Astrocyte (in vitro differentiated cells and primary cell): Measurements from ENCODE around the gene PDZD11.

Source experiments
- CTCF ChIP-seq: IDR thresholded peaks from 2 replicates; pipeline ENCODE4 v1.5.1; 2011; ENCODE audit warnings: low read depth, mild to moderate bottlenecking, inconsistent platforms, low read length, moderate library complexity; ENCODE audit not compliant: insufficient read depth
- EZH2 ChIP-seq: IDR thresholded peaks from 2 replicates; pipeline ENCODE4 v1.6.1; 2012; ENCODE audit warnings: mild to moderate bottlenecking, low read length, inconsistent platforms; ENCODE audit not compliant: insufficient read depth

- TF ChIP-seq CTCF (no peak), EZH2 (no peak)
Measured at GRCh38 chrX:70255452-70255851, 34.3 kb downstream of the PDZD11 start.
